MCF 10A (cell line): ENCODE data around the gene LCOR. TPM values are rescaled to one million over a fixed set of nuclear protein-coding genes. Genes with fewer than 3 reads are reported as not detected.

Experiments used
- BruUV-seq: library from RNA; stranded (reverse); fragments of 400-500 nt; replicated peaks from 2 replicates; lab custom pipeline; 2021; lab: Mats Ljungman, UMichigan
- CTCF ChIA-PET: fragments of 300-600 bp; sonication (Branson Sonifier 250); formaldehyde crosslinking; extraction: SDS; loops from one replicate; lab custom pipeline; 2021; ENCODE audit warnings: antibody characterized with exemption, inconsistent platforms; lab: Yijun Ruan, JAX
- POLR2A ChIA-PET: fragments of 300-600, 350-650 bp; sonication (Branson Sonifier 250); formaldehyde crosslinking; extraction: SDS; loops from one replicate; lab custom pipeline; 2020; ENCODE audit warnings: antibody characterized with exemption, inconsistent platforms; lab: Yijun Ruan, JAX
- DNase-seq: peaks from one replicate; pipeline ENCODE4 v3.0.0-alpha.2; 2018; ENCODE audit not compliant: unreplicated experiment
- H3K27ac Mint-ChIP-seq: one replicate; pipeline ENCODE4 v1.8.0; 2022; ENCODE audit warnings: mild to moderate bottlenecking, low read depth, mixed read lengths; ENCODE audit not compliant: unreplicated experiment
- H3K27me3 Mint-ChIP-seq: one replicate; pipeline ENCODE4 v1.8.0; 2022; ENCODE audit warnings: mixed read lengths; ENCODE audit not compliant: insufficient read depth, unreplicated experiment
- H3K36me3 Mint-ChIP-seq: one replicate; pipeline ENCODE4 v1.8.0; 2022; ENCODE audit warnings: mild to moderate bottlenecking, moderate library complexity, mixed read lengths; ENCODE audit not compliant: insufficient read depth, unreplicated experiment
- H3K4me1 Mint-ChIP-seq: one replicate; pipeline ENCODE4 v1.8.0; 2022; ENCODE audit warnings: mixed read lengths; ENCODE audit not compliant: insufficient read depth, unreplicated experiment
- H3K4me3 Mint-ChIP-seq: one replicate; pipeline ENCODE4 v1.8.0; 2022; ENCODE audit warnings: mild to moderate bottlenecking, moderate library complexity, mixed read lengths; ENCODE audit not compliant: unreplicated experiment
- H3K9me3 Mint-ChIP-seq: one replicate; pipeline ENCODE4 v1.8.0; 2022; ENCODE audit warnings: mixed read lengths; ENCODE audit not compliant: unreplicated experiment
- intact Hi-C: fragments of 100-400 bp; cut with micrococcal nuclease; formaldehyde crosslinking; loops from 2 replicates; pipeline ENCODE4 v1.14.1; 2022
- total RNA-seq: library from RNA; stranded (reverse); gene quantifications from 2 replicates; pipeline ENCODE4 v1.2.3, GENCODE V29; 2022
- TF ChIP-seq, protein P1 (sequence below): fragments of 200-600 bp; IDR thresholded peaks from one replicate; pipeline ENCODE4 v1.8.0; 2022; ENCODE audit warnings: antibody characterized with exemption, mild to moderate bottlenecking; ENCODE audit not compliant: unreplicated experiment

LCOR gene
- total RNA-seq, 1 experiment from 2014 or later: 40.4 TPM

DNA sequence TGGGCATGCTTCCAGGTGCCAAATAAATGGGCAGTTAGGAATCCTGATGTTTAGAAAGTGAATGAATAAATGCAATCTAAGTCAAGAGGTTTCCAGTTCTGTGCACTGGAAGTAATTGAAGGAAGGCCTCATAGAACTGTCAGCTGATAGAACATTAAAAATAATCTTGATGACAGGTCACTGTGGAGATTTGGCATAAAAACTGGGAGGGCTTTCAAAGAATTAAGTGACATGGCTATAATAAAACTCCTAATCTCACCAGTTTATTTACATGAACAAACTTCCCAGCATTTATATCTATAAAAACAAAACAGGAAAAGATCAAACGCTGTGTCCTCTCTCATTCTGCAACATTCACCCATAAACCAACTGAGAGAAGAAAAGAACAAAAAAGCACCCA lies 183.1 kb downstream of the LCOR start:
- TF ChIP-seq, protein P1, sequence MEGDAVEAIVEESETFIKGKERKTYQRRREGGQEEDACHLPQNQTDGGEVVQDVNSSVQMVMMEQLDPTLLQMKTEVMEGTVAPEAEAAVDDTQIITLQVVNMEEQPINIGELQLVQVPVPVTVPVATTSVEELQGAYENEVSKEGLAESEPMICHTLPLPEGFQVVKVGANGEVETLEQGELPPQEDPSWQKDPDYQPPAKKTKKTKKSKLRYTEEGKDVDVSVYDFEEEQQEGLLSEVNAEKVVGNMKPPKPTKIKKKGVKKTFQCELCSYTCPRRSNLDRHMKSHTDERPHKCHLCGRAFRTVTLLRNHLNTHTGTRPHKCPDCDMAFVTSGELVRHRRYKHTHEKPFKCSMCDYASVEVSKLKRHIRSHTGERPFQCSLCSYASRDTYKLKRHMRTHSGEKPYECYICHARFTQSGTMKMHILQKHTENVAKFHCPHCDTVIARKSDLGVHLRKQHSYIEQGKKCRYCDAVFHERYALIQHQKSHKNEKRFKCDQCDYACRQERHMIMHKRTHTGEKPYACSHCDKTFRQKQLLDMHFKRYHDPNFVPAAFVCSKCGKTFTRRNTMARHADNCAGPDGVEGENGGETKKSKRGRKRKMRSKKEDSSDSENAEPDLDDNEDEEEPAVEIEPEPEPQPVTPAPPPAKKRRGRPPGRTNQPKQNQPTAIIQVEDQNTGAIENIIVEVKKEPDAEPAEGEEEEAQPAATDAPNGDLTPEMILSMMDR: no peak
- Mint-ChIP-seq H3K9me3 (no peaks in the 10 kb centered on the region), H3K36me3 (no peaks in the 10 kb centered on the region), H3K4me3 (no peak overlapping the region), H3K27ac (no peak overlapping the region), H3K27me3 (peaks cover 19% of the 10 kb centered on the region), H3K4me1 (no peaks in the 10 kb centered on the region)
- intact Hi-C loops: no loop called here
- CTCF ChIA-PET: interaction anchor here (1.2 kb wide), 1 partner anchor 22 kb away, joined by 6 read pairs; no protein-coding TSS in a partner anchor
- DNase-seq: no peak
- POLR2A ChIA-PET: no interaction called here
- BruUV-seq: no TSS peak

DNA sequence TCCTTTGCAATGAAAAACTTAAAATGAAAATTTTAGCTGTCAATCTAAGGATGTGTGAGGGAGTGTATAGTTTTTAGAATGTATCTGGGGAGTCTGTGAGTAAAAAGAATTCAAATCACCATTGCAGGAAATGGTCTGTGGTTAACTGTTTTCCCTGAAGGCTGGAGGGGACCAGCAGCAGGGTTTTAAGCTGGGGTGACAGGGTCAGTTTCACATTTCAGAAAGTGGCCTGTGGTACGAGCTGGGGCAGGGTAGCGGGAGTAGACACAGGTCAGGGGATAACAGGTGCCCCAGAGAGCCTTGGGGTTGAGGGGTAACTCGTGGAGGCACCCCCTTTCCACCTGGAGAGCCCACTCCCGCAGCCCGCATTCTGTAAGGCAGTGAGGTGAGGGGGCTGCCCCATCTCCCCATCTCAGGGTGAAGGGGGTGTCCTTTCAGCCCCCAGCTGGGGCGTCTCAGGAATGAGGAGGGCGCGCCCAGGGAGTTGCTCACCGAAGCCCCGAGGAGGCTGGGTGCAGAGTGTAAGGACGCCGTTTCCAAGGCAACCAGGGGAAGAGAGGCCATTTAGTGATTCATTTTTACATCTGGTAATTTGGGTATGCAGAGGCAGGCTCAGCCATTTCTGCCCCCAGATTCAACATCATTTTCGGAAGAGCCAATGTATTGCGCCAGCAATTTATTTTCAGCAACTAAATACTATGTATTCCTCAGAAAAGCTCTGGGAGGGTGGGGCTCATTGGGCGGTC lies 184.8 kb downstream of the LCOR start:
- ChIA-PET CTCF (interaction anchor here (0.6 to 1.4 kb wide), 4 partner anchors 14 to 649 kb away, joined by 4 to 5 read pairs (median 4); no protein-coding TSS in a partner anchor), POLR2A (no interaction called here)
- no peaks in the 10 kb centered on the region for H3K9me3 Mint-ChIP-seq
- no peak overlapping the region for H3K4me3 Mint-ChIP-seq
- no peak overlapping the region for H3K27ac Mint-ChIP-seq
- no peaks in the 10 kb centered on the region for H3K4me1 Mint-ChIP-seq
- no peak for DNase-seq
- H3K27me3 Mint-ChIP-seq: peaks cover 17% of the 10 kb centered on the region
- intact Hi-C loops: no loop called here
- BruUV-seq: no TSS peak
- no peaks in the 10 kb centered on the region for H3K36me3 Mint-ChIP-seq
- TF ChIP-seq, protein P1: no peak

DNA sequence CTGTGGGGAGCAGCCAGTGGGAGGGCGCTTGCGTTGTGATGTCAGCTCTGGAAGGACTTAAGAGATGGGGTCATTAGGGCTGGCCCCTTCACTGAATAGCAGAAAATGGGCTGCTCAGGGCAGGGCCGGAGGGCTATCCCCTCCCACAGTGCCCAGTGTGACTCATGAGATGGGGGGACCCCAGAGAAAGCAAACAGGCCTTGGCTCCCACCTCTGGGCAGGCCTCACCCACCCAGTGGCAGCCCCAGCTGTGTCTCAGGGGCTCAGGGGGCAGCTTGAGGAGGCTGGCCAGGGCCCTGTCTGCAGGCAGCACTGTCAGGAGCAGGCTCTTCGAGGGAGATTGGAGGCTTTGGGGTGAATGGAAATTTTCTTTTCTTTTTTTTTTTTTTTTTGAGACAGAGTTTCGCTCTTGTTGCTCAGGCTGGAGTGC lies 185.4 kb downstream of the LCOR start:
- ChIA-PET POLR2A (no interaction called here), CTCF (interaction anchor here (0.9 kb wide), 1 partner anchor 473 kb away, joined by 4 read pairs; no protein-coding TSS in a partner anchor)
- intact Hi-C loops: no loop called here
- no TSS peak for BruUV-seq
- no peaks in the 10 kb centered on the region for H3K4me1 Mint-ChIP-seq
- TF ChIP-seq, protein P1: no peak
- no peaks in the 10 kb centered on the region for H3K36me3 Mint-ChIP-seq
- no peak overlapping the region for H3K27ac Mint-ChIP-seq
- H3K4me3 Mint-ChIP-seq: no peak overlapping the region
- peaks cover 14% of the 10 kb centered on the region for H3K27me3 Mint-ChIP-seq
- no peak for DNase-seq
- H3K9me3 Mint-ChIP-seq: no peaks in the 10 kb centered on the region

DNA sequence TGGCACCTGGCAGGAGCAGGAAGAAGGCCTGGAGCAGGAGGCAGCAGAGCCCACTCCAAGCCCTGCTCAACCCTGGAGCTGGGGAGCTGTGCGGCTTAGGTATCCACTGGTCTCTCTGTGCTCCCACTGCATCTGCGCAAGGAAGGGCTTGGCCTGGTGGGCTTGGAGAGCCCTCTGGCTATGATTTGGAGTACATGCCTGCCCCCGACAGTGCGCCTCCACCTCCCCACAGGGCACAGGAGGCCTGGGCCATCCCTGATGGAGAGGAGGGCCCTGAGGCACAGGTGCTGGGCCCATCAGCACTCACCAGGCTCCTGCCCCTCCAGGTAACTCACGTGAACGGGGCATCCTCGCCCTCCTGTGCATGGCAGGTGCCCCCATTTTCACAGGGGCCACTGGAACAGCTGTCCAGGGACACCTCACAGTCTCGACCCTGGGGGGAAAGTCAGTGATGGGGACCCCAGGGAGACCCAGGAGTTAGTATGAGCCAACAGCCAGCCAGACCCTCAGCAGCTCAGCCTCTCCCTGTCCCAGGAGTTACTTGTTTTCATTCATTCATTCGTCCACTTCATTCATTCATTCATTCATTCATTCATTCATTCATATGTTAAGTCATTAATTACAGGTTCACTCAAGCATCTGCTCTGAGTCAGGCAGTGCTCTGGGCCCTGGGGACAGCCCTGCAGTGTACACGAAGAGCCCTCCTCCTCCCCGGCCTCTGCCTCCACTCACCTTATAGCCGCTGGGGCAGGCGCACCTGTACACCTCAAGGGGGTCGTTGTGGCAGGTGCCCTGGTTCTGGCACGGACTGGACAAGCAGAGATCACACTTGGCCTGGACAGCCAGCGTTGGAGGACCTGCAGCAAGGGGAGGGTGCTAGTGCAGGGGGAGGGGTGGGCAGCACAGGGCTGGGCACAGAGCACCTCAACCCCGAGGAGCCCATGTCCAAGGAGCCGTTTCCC lies 186.4 kb downstream of the LCOR start:
- Mint-ChIP-seq H3K4me3 (no peak overlapping the region), H3K27ac (no peak overlapping the region), H3K4me1 (peaks cover 1% of the 10 kb centered on the region), H3K27me3 (peaks cover 14% of the 10 kb centered on the region), H3K9me3 (no peaks in the 10 kb centered on the region), H3K36me3 (no peaks in the 10 kb centered on the region)
- no peak for DNase-seq
- CTCF ChIA-PET: no interaction called here
- POLR2A ChIA-PET: no interaction called here
- TF ChIP-seq, protein P1: no peak
- intact Hi-C loops: no loop called here
- BruUV-seq: no TSS peak
